Measurements from ENCODE around the gene ZNF442.

Gene ZNF442

DNA sequence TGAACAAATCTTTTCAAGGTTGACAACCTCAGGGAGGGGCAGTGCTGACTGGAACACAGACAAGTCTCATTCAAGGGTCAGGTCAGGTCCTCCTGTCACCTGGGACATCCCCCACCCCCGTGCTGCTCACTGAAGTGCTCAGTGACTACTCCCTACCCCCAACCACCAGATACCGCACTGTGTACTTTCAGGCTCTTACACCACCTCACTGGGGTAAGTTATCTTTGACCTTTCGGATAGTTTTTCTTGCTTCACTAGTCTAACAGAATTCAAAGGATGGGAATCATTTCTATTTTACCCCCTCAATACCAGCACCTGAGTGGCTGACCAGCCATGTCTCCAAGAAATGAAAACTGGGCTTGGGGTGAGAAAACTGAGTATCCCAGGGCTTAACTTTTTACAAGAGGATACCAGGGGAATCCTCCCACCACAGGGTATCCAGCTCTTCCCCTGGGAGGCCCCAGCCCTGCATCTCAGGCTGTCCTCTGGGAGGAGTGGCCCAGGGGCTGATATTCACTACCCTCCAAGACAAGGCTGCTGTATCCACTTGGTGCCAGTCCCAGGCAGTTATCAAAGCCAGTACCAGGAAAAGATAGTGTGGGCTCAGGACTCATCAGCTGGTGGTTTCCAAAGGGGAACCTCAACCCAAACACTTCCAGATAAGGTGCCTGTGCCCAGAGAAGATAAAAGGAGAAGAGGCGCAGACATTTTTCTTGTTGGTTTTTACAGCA lies 34.1 kb downstream of the ZNF442 start:
- Histone ChIP-seq H3K4me3 (ENCODE audit: low read length, poor library complexity, severe bottlenecking) (no peak overlapping the region), H3K4me2 (ENCODE audit: low read depth, low read length, poor library complexity, severe bottlenecking) (peak overlapping the region; percentile 90), H3K36me3 (ENCODE audit: insufficient read depth, low read length) (no peaks in the 10 kb centered on the region), H2AFZ (ENCODE audit: low read length) (no peak overlapping the region), H3K9me3 (ENCODE audit: insufficient read depth, low read depth, low read length) (no peaks in the 10 kb centered on the region), H3K27me3 (ENCODE audit: insufficient read depth, low read length, poor library complexity, severe bottlenecking) (no peaks in the 10 kb centered on the region), H3K9me2 (replicated peaks; ENCODE audit: low read depth, low read length) (no peaks in the 10 kb centered on the region), H4K20me1 (ENCODE audit: insufficient read depth, low read length, poor library complexity, severe bottlenecking) (no peaks in the 10 kb centered on the region), H3F3A (ENCODE audit: low read depth) (no peaks in the 10 kb centered on the region), H3K9ac (ENCODE audit: low read depth, low read length, poor library complexity, severe bottlenecking) (no peak overlapping the region), H3K79me2 (ENCODE audit: insufficient read depth, low read length) (no peaks in the 10 kb centered on the region), H3K4me1 (ENCODE audit: insufficient read depth, low read length, poor library complexity, severe bottlenecking) (peaks cover 15% of the 10 kb centered on the region)
- TF ChIP-seq EZH2phosphoT487 (IDR thresholded peaks at IDR 0.05; ENCODE audit: borderline replicate concordance): no peak

DNA sequence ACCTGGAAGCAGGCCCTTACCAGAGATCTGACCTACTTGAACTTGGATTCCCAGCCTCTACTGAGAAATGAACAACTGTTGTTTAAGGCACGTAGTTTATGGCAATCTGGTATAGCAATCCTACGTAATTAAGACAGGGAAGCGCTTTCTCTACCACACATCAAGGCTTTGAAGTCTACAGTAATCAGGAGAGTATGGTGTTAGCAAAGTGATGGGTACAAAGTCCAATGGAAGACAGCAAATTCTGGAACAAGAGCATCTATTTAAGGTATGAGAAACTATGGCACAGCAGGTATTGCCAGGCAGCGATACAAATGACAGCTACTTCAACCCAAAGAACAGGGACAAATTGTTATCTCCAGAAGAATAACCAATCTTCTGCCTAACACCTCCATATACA lies 35.1 kb downstream of the ZNF442 start:
- H3K4me1 ChIP-seq (ENCODE audit: insufficient read depth, low read length, poor library complexity, severe bottlenecking): peaks cover 15% of the 10 kb centered on the region
- H3K79me2 ChIP-seq (ENCODE audit: insufficient read depth, low read length): no peaks in the 10 kb centered on the region
- no peaks in the 10 kb centered on the region for H3F3A ChIP-seq (ENCODE audit: low read depth)
- H3K4me2 ChIP-seq (ENCODE audit: low read depth, low read length, poor library complexity, severe bottlenecking): no peak overlapping the region
- H3K9me2 ChIP-seq (replicated peaks; ENCODE audit: low read depth, low read length): no peaks in the 10 kb centered on the region
- no peak overlapping the region for H3K9ac ChIP-seq (ENCODE audit: low read depth, low read length, poor library complexity, severe bottlenecking)
- TF ChIP-seq, protein P1, sequence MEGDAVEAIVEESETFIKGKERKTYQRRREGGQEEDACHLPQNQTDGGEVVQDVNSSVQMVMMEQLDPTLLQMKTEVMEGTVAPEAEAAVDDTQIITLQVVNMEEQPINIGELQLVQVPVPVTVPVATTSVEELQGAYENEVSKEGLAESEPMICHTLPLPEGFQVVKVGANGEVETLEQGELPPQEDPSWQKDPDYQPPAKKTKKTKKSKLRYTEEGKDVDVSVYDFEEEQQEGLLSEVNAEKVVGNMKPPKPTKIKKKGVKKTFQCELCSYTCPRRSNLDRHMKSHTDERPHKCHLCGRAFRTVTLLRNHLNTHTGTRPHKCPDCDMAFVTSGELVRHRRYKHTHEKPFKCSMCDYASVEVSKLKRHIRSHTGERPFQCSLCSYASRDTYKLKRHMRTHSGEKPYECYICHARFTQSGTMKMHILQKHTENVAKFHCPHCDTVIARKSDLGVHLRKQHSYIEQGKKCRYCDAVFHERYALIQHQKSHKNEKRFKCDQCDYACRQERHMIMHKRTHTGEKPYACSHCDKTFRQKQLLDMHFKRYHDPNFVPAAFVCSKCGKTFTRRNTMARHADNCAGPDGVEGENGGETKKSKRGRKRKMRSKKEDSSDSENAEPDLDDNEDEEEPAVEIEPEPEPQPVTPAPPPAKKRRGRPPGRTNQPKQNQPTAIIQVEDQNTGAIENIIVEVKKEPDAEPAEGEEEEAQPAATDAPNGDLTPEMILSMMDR (conservative IDR thresholded peaks at IDR 0.05; ENCODE audit: low read length): no peak
- no peak for TF ChIP-seq EZH2phosphoT487 (IDR thresholded peaks at IDR 0.05; ENCODE audit: borderline replicate concordance)
- H3K4me3 ChIP-seq (ENCODE audit: low read length, poor library complexity, severe bottlenecking): no peak overlapping the region
- no peaks in the 10 kb centered on the region for H3K36me3 ChIP-seq (ENCODE audit: insufficient read depth, low read length)
- no peak overlapping the region for H2AFZ ChIP-seq (ENCODE audit: low read length)
- H4K20me1 ChIP-seq (ENCODE audit: insufficient read depth, low read length, poor library complexity, severe bottlenecking): no peaks in the 10 kb centered on the region
- H3K27me3 ChIP-seq (ENCODE audit: insufficient read depth, low read length, poor library complexity, severe bottlenecking): no peaks in the 10 kb centered on the region
- H3K9me3 ChIP-seq (ENCODE audit: insufficient read depth, low read depth, low read length): no peaks in the 10 kb centered on the region

DNA sequence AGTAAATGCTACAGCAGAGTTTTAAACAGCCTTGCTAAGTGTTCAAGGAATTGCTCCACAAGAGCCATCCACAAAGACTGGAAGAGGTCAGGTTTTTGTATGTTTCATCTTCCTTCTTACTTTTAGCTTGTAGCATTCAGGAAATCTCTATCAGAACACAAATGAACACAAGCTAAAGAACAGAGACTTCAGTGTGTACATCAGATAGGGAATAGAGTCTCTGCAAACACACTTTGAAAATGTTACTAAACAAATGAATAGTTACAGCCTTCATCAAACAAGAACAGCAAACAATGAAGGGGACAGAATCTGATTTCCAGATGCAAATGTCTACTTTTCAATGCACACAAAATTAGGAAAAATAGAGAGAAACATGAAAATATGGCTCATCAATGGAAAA lies 39.8 kb downstream of the ZNF442 start:
- Histone ChIP-seq H3K36me3 (ENCODE audit: insufficient read depth, low read length) (no peaks in the 10 kb centered on the region), H3K9ac (ENCODE audit: low read depth, low read length, poor library complexity, severe bottlenecking) (no peak overlapping the region), H3K4me3 (ENCODE audit: low read length, poor library complexity, severe bottlenecking) (no peak overlapping the region), H3K27me3 (ENCODE audit: insufficient read depth, low read length, poor library complexity, severe bottlenecking) (no peaks in the 10 kb centered on the region), H3K9me2 (replicated peaks; ENCODE audit: low read depth, low read length) (no peaks in the 10 kb centered on the region), H4K20me1 (ENCODE audit: insufficient read depth, low read length, poor library complexity, severe bottlenecking) (no peaks in the 10 kb centered on the region), H2AFZ (ENCODE audit: low read length) (no peak overlapping the region), H3F3A (ENCODE audit: low read depth) (no peaks in the 10 kb centered on the region), H3K79me2 (ENCODE audit: insufficient read depth, low read length) (no peaks in the 10 kb centered on the region), H3K4me1 (ENCODE audit: insufficient read depth, low read length, poor library complexity, severe bottlenecking) (no peaks in the 10 kb centered on the region), H3K9me3 (ENCODE audit: insufficient read depth, low read depth, low read length) (no peaks in the 10 kb centered on the region; the same call in 1 of the 2 replicates), H3K4me2 (ENCODE audit: low read depth, low read length, poor library complexity, severe bottlenecking) (no peak overlapping the region)
- TF ChIP-seq, protein P1 (conservative IDR thresholded peaks at IDR 0.05; ENCODE audit: low read length): no peak
- TF ChIP-seq EZH2phosphoT487 (IDR thresholded peaks at IDR 0.05; ENCODE audit: borderline replicate concordance): no peak

Measured in Loucy (cell line).